NCI-H1417 (cell line): ENCODE results near the gene PRRT1B.
"Not testable (repeated sequence)": the region's sequence is repeated elsewhere in the genome, so short reads cannot be mapped to it uniquely, and the experiment has no call there.

ENCODE experiments used
- DNase-seq, 3 experiments: peaks; one replicate each; lab custom pipeline; 2025; lab: John Stamatoyannopoulos, UW

Gene PRRT1B

GRCh38 chr9:131545003-131545785, at the start of gene PRRT1B:
TSS of gene PRRT1B (plus strand) at chr9:131545523. CDS start at chr9:131545616, 93 bp downstream.
- DNase-seq, result peak in 2 of 3 experiments; percentile 67 to 83

- DNase-seq, result no peak
Observed at GRCh38 chr9:131495785-131496184, 49.5 kb upstream of the PRRT1B start.

- no peak for DNase-seq
Observed at GRCh38 chr9:131496844-131497405, 48.4 kb upstream of the PRRT1B start.

- no peak for DNase-seq
Observed at GRCh38 chr9:131499254-131499767, 46.0 kb upstream of the PRRT1B start.

DNA sequence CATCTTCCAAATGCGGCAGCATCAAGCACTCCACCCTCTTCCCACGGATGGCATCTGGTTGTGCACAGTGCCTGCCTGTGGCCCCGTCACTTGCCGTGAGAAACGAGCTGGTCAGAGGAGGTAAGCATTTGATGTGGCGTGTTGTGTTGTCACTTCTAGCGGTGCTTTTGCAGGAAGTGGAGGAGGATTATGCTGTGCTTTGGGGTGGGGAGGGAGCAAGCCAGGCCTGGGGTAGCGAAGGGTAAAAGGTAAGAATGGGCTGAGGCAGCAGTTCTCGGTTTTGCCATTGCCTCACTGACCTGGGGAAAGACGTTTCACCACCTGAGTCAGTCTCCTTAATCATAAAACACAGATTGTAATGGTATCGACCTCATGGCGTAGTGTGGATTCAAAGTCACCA, 44.9 kb upstream of the PRRT1B start:
- DNase-seq, result no peak

DNA sequence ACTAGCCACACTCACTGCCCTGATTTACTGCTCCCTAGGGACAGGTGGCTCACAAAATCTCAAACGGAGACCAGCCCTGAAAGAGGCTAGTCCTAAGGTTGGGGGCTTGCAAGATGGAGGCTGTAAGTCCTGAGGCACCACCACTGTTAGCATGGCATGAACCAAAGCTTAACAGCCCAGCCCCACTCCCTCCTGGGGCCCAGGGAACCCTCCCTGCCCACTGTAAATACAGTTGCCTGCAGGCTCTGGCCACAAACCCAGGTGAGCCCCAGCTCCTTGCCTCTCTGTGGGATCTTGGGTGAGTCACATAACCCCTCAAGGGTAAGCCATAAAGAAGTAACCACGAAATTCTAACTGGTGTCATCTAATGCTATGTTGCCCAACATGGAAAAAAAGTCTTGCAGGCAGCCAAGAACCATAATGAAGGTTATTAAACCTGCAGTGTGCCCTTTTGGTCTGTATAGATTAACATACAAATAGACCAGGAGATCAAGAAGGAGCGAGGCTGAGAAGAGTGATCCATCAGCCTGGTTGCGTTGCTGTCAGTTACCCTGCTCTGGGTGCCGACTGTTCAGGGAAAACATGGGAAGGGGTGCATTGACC, 44.3 kb upstream of the PRRT1B start:
- DNase-seq, result peak in 1 of 3 experiments; percentile 42

DNA sequence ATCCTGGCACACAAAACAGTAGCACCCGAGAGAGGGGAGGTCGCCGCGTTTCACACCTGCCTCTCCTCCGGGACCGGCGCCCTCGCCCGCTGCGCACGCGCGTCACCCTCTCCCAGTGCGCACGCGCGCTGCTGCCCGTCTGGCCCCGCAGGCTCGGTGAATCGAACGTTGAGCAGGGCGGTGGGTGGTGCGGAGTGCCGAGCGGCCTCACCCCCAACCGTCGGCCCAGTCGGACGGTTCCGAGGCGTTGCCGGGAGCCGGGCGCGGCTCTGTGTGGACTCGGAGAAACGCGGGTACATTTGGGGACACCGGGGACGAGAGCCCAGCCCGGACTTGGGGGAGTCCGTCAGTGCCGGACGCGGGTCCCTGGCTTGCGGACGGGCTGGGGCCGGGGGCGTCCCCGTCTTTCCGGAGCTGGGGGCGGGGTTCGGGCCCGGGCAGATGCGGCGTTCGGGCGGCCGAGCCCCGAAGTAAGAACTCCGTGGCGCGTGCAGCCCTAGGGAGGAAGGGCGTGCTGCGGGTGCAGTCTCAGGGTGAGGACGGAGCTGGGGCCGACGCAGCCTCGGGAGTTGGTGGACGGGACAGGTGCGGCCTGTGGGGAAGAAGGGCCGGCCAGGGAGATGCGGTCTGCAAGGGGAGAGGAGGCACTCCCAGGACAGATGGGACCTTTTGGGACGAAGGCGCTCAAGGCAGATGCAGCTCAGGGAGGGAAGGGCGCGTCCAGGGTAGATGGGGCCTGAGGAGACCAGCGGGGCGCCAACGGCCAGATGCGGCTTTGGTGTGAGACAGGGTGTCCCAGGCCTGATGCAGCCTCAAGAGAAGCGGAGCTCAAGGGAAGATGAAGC, 42.3 kb upstream of the PRRT1B start, which contains the start of gene POMT1:
POMT1 (plus strand) TSS at position 138 of the 845 bp plus-strand sequence. CDS start 1,301 bp downstream, outside the sequence.
- peak; percentile 87 to 97 (median 95) for DNase-seq

DNA sequence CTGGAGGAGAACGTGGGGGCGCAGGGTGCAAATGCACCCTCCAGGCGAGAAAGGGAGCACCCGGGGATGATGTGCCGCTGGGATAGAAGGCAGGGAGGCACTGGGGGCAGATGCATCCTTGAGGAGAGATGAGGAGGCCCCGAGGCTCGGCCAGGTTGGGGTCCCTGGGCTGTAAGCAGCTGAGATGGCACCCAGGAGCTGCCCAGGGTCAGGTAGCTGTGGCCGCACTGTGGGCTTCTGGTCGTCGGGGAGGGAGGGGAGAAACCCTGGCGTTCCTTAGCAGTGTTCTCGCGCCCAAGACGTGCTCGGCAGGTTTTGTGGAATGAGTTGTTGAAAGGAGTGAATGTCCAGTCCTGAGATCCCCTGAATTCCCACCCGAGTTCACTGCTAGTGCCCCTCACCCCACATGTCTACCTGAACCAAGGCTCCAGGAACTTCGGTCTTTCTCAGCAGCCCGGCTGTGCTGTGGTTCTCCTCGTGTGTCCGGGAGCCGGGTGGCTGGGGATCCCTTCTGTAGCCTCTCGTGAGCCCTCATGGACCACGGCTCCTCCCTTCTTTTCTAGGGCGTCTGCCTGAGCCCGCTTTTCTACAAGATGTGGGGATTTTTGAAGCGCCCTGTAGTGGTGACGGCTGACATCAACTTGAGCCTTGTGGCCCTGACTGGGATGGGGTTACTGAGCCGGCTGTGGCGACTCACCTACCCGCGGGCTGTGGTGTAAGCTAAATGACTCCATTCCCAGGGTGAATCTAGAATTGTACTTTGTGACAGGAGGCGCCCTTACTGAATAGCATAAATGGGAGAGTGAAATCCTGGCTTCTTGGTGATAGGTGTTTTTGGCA, 41.5 kb upstream of the PRRT1B start:
- no peak for DNase-seq

DNA sequence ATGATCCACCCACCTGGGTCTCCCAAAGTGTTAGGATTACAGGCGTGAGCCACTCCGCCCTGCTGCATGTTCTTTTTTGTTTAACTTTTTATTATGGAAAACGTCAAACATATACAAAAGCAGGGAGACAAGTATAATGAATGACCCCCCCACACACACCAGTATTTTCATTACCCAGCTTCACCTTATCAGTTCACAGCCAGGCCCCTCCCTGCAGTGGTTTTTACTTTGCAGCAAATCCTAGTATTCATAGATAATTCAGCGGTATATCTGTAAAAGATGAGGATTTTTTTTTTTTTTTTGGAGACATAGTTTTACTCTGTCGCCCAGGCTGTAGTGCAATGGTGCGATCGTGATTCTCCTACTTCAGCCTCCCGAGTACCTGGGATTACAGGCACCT, 40.3 kb upstream of the PRRT1B start:
- no peak for DNase-seq

DNA sequence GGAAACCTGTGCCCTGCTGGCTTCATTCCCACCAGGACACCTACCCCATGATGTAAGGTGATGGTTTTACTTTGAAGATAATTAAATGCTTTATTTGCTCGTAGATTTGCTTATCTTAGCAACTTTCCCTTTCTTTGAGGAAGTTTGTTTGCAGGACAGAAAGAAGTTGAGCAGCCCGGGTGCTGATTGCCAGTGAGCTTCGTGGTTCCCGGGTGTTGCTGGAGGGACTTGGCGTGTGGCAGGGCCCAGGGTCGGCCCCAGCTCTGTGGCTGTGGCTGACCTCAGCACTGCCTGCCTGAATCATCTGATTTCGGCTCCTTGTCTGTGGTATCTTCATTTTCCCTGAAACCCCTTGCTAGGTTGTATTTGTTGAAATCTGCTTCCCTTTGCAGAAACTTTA, 33.9 kb upstream of the PRRT1B start:
- DNase-seq, result no peak

DNA sequence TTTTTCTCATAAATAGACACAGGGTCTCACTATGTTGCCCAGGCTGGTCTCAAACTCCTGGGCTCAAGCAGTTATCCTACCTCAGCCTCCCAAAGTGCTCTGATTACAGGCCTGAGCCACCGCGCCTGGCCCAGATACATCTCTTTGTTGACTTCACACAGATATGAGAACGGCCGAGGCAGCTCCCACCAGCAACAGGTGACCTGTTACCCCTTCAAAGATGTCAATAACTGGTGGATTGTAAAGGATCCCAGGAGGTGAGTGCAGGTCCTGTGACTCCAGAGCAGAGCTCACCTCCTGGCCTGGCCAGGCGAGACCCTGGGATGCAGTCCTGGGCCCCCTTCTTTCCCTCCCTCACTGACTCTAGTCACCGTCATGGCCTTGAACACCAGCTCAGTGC, 33.4 kb upstream of the PRRT1B start:
- DNase-seq, result no peak

- no peak for DNase-seq
Observed at GRCh38 chr9:131513177-131513576, 32.1 kb upstream of the PRRT1B start.

DNA sequence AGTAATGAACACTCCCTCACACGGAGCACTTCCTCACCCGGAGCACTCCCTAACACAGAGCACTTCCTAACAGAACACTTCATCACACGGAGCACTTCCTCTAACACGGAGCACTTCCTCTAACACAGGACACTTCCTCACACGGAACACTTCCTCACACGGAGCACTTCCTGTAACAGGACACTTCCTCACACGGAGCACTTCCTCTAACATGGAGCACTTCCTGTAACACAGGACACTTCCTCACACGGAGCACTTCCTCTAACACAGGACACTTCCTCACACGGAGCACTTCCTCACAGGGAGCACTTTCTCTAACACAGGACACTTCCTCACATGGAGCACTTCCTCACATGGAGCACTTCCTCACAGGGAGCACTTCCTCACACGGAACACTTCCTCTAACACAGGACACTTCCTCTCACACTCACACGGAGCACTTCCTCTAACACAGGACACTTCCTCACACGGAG, 29.7 kb upstream of the PRRT1B start:
- DNase-seq, result not testable (repeated sequence)

DNA sequence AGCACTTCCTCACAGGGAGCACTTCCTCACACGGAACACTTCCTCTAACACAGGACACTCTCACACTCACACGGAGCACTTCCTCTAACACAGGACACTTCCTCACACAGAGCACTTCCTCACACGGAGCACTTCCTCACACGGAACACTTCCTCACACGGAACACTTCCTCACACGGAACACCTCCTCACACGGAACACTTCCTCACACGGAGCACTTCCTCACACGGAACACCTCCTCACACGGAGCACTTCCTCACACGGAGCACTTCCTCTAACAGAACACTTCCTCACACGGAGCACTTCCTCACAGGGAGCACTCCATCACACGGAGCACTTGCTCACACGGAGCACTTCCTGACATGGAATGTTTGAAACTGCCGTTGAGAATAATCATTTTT, 29.2 kb upstream of the PRRT1B start:
- DNase-seq, result no peak

- no peak for DNase-seq
Observed at GRCh38 chr9:131516930-131517329, 28.4 kb upstream of the PRRT1B start.

GRCh38 chr9:131517761-131518190, 27.5 kb upstream of the PRRT1B start:
- DNase-seq, result no peak

DNA sequence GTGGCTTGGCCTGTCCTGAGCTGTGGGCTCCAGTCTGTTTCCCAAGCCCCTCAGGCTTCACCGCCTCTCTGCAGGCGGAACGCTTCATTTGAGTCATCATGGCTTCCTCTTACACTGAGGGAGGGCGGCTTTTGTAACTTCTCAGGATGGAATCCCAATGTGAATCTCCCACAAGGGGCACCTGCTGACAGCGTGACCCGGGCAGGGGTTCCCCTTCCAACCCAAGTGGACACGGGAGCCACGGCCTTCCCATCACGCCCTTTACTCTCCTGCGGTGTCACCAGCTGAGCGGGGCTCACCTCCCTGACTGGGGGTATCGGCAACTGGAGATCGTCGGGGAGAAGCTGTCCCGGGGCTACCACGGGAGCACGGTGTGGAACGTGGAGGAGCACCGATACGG, 26.8 kb upstream of the PRRT1B start:
- no peak for DNase-seq

DNA sequence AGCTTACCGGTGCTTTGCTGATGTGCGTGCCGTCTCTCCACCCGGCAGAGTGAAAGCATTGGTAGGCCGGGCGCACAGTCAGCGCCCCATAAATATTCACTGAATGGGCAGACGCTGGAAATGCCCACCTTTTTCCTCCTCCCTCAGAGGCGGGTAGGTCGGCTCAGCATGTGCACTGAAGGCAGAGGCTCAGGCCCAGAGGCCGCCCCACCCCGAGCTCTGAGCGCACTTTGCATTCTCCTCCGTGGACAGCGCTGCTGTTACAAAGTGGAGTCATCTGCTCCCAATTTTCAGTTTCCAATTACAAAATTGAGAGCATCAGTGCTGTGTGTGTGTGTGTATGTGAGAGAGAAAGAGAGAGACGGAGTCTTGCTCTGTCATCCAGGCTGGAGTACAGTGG, 24.8 kb upstream of the PRRT1B start:
- DNase-seq, result no peak

DNA sequence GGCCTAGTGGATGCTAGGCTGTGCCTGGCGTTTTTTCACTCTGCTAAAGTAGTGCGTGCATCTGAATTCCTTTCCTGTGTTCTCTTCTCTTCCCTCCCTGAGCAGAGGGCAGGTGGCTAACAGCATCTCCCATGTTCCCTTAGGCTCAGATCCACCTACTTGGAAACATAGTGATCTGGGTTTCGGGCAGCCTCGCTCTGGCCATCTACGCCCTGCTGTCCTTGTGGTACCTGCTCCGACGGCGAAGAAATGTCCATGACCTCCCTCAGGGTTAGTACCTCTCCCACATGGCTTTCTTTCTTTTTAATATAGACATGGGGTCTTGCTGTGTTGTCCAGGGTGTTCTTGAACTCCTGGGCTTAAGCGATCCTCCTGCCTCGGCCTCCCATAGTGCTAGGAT, 24.1 kb upstream of the PRRT1B start:
- no peak for DNase-seq

DNA sequence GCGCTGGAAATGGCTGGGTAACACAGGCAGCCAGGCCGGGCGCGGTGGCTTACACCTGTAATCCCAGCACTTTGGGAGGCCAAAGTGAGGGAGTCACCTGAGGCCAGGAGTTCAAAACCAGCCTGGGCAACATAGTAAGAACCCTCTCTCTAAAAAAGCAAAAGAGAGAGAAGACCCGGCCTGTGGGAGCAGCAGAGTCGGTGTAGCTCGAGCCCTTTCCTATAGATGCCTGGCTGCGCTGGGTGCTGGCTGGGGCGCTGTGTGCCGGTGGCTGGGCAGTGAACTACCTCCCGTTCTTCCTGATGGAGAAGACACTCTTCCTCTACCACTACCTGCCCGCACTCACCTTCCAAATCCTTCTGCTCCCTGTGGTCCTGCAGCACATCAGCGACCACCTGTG, 23.5 kb upstream of the PRRT1B start:
- DNase-seq, result no peak
